Prostate gland (tissue), 2 donors: Measurements from ENCODE around the gene GALNT15.

Source experiments
- CTCF ChIP-seq, 4 experiments: fragments of 200-600 bp in 2 of 4; fragments of 450-650 bp in 2 of 4; sonication (generic) in 2 of 4; IDR thresholded peaks; 1 replicate in 3 of 4; 2 replicates in 1 of 4; pipeline ENCODE4 v1.5.1; 2016 to 2019; ENCODE audit warnings: antibody characterized with exemption in 4 of 4, mild to moderate bottlenecking in 2 of 4, moderate library complexity in 2 of 4
- POLR2A ChIP-seq: fragments of 450-650 bp; IDR thresholded peaks from one replicate; pipeline ENCODE4 v1.6.1; 2016; ENCODE audit warnings: antibody characterized with exemption, mild to moderate bottlenecking

GRCh38 chr3:16252243-16252978 lies 77.9 kb downstream of the GALNT15 start:
- TF ChIP-seq POLR2A (no peak), CTCF (IDR thresholded peaks at IDR 0.05) (no peak)
